PC-3 (cell line): ENCODE results near the gene BPIFB1. TPM values are rescaled to one million over a fixed set of nuclear protein-coding genes. Genes with fewer than 3 reads are reported as not detected.

Experiments
- ATAC-seq: fragments of 200-7000 bp; cut with Tn5 transposase; 2 replicates; pipeline ENCODE4 v1.9.1; 2020; ENCODE audit warnings: mild to moderate bottlenecking, moderate library complexity
- BruUV-seq: library from RNA; stranded (reverse); fragments of 400-500 nt; replicated peaks from 2 replicates; lab custom pipeline; 2021; lab: Mats Ljungman, UMichigan
- CTCF ChIA-PET: fragments of 300-600 bp; sonication (Branson Sonifier 250); formaldehyde crosslinking; loops from one replicate; lab custom pipeline; 2022; ENCODE audit warnings: antibody characterized with exemption; lab: Charles Lee
- POLR2A ChIA-PET: fragments of 300-600 bp; sonication (Branson Sonifier 250); formaldehyde crosslinking; loops from one replicate; lab custom pipeline; 2022; ENCODE audit warnings: antibody characterized with exemption; ENCODE audit not compliant: unreplicated experiment; lab: Charles Lee
- DNase-seq: peaks from one replicate; pipeline ENCODE4 v3.0.0-alpha.2; 2015
- H2AFZ ChIP-seq: fragments of 300-600 bp; sonication (generic); 2 replicates; pipeline ENCODE4 v1.6.0; 2016; ENCODE audit warnings: antibody characterized with exemption, low read length
- H3F3A ChIP-seq: fragments of 300-600 bp; sonication (generic); one replicate; pipeline ENCODE4 v1.6.0; 2017; ENCODE audit warnings: antibody characterized with exemption, low read length, control low read depth, mild to moderate bottlenecking; ENCODE audit not compliant: unreplicated experiment
- H3K27ac ChIP-seq: fragments of 300-600 bp; sonication (generic); 2 replicates; pipeline ENCODE4 v1.5.1; 2016; ENCODE audit warnings: mild to moderate bottlenecking, low read length
- H3K27me3 ChIP-seq: fragments of 300-600 bp; sonication (generic); 2 replicates; pipeline ENCODE4 v1.6.1; 2016; ENCODE audit warnings: low read length, mixed read lengths
- H3K36me3 ChIP-seq: fragments of 300-600 bp; sonication (generic); 2 replicates; pipeline ENCODE4 v1.6.1; 2016; ENCODE audit warnings: low read depth, mixed run types, low read length, mixed read lengths
- H3K4me1 ChIP-seq: fragments of 300-600 bp; sonication (generic); 2 replicates; pipeline ENCODE4 v1.5.1; 2016; ENCODE audit warnings: low read length; ENCODE audit not compliant: insufficient read depth
- H3K4me2 ChIP-seq: fragments of 300-600 bp; sonication (generic); 2 replicates; pipeline ENCODE4 v1.6.0; 2016; ENCODE audit warnings: low read length
- H3K4me3 ChIP-seq: fragments of 300-600 bp; sonication (generic); 2 replicates; pipeline ENCODE4 v1.5.1; 2016; ENCODE audit warnings: mild to moderate bottlenecking, low read length, mixed read lengths
- H3K79me2 ChIP-seq: fragments of 300-600 bp; sonication (generic); 2 replicates; pipeline ENCODE4 v1.6.1; 2017; ENCODE audit warnings: low read length, mixed read lengths
- H3K9ac ChIP-seq: fragments of 300-600 bp; sonication (generic); 2 replicates; pipeline ENCODE4 v1.6.0; 2016; ENCODE audit warnings: mild to moderate bottlenecking, low read length
- H3K9me2 ChIP-seq: fragments of 300-600 bp; sonication (generic); replicated peaks from 2 replicates; pipeline ENCODE4 v1.6.1; 2016; ENCODE audit warnings: mixed run types, low read length, mixed read lengths
- H3K9me3 ChIP-seq: fragments of 300-600 bp; sonication (generic); 2 replicates; pipeline ENCODE4 v1.6.1; 2016; ENCODE audit warnings: low read length, mixed read lengths
- H4K20me1 ChIP-seq: fragments of 300-600 bp; sonication (generic); 2 replicates; pipeline ENCODE4 v1.6.1; 2016; ENCODE audit warnings: low read length, mixed read lengths
- EZH2 ChIP-seq: fragments of 300-600 bp; sonication (generic); IDR thresholded peaks from one replicate; pipeline ENCODE4 v1.6.1; 2017; ENCODE audit warnings: antibody characterized with exemption, mild to moderate bottlenecking, low read length; ENCODE audit not compliant: unreplicated experiment
- EZH2phosphoT487 ChIP-seq: fragments of 300-600 bp; sonication (generic); IDR thresholded peaks from 2 replicates; pipeline ENCODE4 v1.6.1; 2018; ENCODE audit warnings: mild to moderate bottlenecking, antibody characterized with exemption, low read length, borderline replicate concordance
- intact Hi-C: fragments of 100-400 bp; cut with micrococcal nuclease; formaldehyde crosslinking; loops from 2 replicates; pipeline ENCODE4 v1.9.0; 2023
- total RNA-seq: library from RNA; depleted of rRNA; stranded (reverse); fragments of >200 nt; gene quantifications from 2 replicates; pipeline ENCODE4 v1.2.3, GENCODE V29; 2014
- TF ChIP-seq, protein P1 (sequence below): fragments of 300-600 bp; sonication (generic); conservative IDR thresholded peaks from 2 replicates; pipeline ENCODE4 v1.5.1; 2017; ENCODE audit warnings: antibody characterized with exemption, low read depth, mild to moderate bottlenecking, low read length

Gene BPIFB1
- total RNA-seq, 1 experiment from 2014 or later = not detected

DNA sequence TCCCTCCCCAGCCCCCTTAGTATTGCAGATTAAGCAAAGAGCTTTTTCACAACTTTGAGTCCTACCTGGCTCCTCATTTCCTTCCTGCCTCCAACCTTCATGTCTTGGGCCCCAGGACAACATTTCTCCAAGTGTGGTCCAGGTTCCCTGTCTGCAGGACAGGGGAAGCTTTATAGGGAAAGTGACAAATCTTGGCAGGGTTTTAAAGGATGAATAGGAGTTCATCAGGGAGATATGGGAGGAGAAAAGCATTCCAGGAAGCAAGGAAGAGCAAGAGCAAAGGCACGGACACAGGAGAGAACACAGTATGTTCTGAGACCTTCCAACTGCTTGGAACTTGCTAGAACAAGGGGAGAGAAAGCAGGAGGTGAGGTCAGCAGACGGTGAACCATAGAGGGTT lies 1.9 kb downstream of the BPIFB1 start:
- H2AFZ ChIP-seq = no peak overlapping the region
- no peaks in the 10 kb centered on the region for H3K36me3 ChIP-seq
- DNase-seq (no peak), ATAC-seq (no peak)
- CTCF ChIA-PET = no interaction called here
- H3K4me1 ChIP-seq = peaks cover 6% of the 10 kb centered on the region; the same call in 1 of the 2 replicates
- H3K4me3 ChIP-seq = no peak overlapping the region
- no peak overlapping the region for H3K9ac ChIP-seq
- TF ChIP-seq, protein P1, sequence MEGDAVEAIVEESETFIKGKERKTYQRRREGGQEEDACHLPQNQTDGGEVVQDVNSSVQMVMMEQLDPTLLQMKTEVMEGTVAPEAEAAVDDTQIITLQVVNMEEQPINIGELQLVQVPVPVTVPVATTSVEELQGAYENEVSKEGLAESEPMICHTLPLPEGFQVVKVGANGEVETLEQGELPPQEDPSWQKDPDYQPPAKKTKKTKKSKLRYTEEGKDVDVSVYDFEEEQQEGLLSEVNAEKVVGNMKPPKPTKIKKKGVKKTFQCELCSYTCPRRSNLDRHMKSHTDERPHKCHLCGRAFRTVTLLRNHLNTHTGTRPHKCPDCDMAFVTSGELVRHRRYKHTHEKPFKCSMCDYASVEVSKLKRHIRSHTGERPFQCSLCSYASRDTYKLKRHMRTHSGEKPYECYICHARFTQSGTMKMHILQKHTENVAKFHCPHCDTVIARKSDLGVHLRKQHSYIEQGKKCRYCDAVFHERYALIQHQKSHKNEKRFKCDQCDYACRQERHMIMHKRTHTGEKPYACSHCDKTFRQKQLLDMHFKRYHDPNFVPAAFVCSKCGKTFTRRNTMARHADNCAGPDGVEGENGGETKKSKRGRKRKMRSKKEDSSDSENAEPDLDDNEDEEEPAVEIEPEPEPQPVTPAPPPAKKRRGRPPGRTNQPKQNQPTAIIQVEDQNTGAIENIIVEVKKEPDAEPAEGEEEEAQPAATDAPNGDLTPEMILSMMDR = no peak
- TF ChIP-seq EZH2phosphoT487 = no peak
- no peak for TF ChIP-seq EZH2
- H3F3A ChIP-seq = no peaks in the 10 kb centered on the region
- BruUV-seq = no TSS peak
- intact Hi-C loops = no loop called here
- no peak overlapping the region for H3K4me2 ChIP-seq
- POLR2A ChIA-PET = no interaction called here
- H3K27ac ChIP-seq = no peak overlapping the region
- no peaks in the 10 kb centered on the region for H4K20me1 ChIP-seq
- peaks cover 33% of the 10 kb centered on the region; the same call in 1 of the 2 replicates for H3K27me3 ChIP-seq
- no peaks in the 10 kb centered on the region for H3K9me3 ChIP-seq
- no peaks in the 10 kb centered on the region for H3K79me2 ChIP-seq
- no peaks in the 10 kb centered on the region for H3K9me2 ChIP-seq

DNA sequence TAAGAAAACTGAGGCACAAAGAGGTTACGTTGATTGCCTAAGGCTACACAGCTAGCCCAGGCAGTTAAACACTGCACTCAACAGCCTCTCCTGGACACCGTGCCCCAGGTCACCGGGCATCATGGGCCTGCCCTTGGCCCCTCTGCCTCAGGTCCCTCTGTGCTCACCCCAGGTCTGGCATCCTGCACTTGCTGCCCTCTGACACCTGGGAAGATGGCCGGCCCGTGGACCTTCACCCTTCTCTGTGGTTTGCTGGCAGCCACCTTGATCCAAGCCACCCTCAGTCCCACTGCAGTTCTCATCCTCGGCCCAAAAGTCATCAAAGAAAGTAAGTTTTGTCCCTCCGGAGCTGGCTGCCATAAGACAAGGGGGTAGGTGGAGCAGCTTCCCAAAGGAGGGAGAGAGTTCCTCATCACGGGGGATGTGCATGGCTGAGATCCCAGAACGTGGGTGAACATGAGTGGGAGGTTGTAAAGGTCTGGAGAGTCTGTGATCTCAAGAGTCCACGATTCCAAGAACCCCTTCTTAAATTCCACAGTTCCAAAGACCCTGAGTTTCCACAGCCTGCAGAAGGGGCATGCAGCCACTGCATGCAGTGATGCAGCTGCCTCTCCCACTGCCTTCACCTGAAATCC lies 3.0 kb downstream of the BPIFB1 start:
- ChIA-PET POLR2A (no interaction called here), CTCF (no interaction called here)
- no peak for ATAC-seq
- Histone ChIP-seq H3K4me2 (no peak overlapping the region), H3K36me3 (no peaks in the 10 kb centered on the region), H3K27me3 (peaks cover 33% of the 10 kb centered on the region; the same call in 1 of the 2 replicates), H4K20me1 (no peaks in the 10 kb centered on the region), H2AFZ (no peak overlapping the region), H3K9ac (no peak overlapping the region), H3K79me2 (no peaks in the 10 kb centered on the region), H3K4me1 (peaks cover 6% of the 10 kb centered on the region; the same call in 1 of the 2 replicates), H3K9me2 (no peaks in the 10 kb centered on the region), H3K9me3 (no peaks in the 10 kb centered on the region), H3K27ac (no peak overlapping the region), H3F3A (no peaks in the 10 kb centered on the region), H3K4me3 (no peak overlapping the region)
- TF ChIP-seq, protein P1 = no peak
- TF ChIP-seq EZH2phosphoT487 = no peak
- TF ChIP-seq EZH2 = no peak
- BruUV-seq = no TSS peak
- DNase-seq = no peak
- intact Hi-C loops = no loop called here

DNA sequence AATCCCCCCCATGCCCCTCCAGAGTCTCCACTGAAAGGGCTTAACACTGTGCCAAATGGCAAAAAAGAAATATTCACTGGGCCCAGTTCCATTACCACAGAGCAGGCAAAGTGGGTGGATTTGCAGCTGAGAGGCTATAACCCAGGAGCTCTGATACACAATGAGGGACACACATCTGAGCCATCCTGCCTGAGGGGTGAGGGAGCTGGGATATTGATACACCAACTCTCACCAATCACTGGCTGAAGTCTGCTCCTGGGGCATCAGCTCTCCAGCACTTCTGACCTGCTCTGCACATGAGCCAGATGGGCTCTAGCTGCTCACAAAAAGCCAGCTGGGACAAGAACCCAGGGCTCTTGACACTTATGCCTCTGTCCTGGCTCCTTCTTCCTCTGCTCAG lies 4.9 kb downstream of the BPIFB1 start:
- POLR2A ChIA-PET = no interaction called here
- TF ChIP-seq EZH2phosphoT487 = no peak
- TF ChIP-seq EZH2 = no peak

More for the DNA sequence above, 4.9 kb downstream of the BPIFB1 start:
- no TSS peak for BruUV-seq
- H3K27me3 ChIP-seq = peaks cover 33% of the 10 kb centered on the region; the same call in 1 of the 2 replicates
- H3K79me2 ChIP-seq = no peaks in the 10 kb centered on the region
- CTCF ChIA-PET = no interaction called here
- H3K36me3 ChIP-seq = no peaks in the 10 kb centered on the region
- H3K4me2 ChIP-seq = no peak overlapping the region
- no peak overlapping the region for H3K27ac ChIP-seq
- ATAC-seq = no peak
- peaks cover 4% of the 10 kb centered on the region; the same call in 1 of the 2 replicates for H3K4me1 ChIP-seq
- H2AFZ ChIP-seq = no peak overlapping the region
- H3K4me3 ChIP-seq = no peak overlapping the region
- intact Hi-C loops = no loop called here
- H3K9ac ChIP-seq = no peak overlapping the region
- no peaks in the 10 kb centered on the region for H4K20me1 ChIP-seq
- H3K9me3 ChIP-seq = no peaks in the 10 kb centered on the region
- H3K9me2 ChIP-seq = no peaks in the 10 kb centered on the region
- H3F3A ChIP-seq = no peaks in the 10 kb centered on the region
- no peak for DNase-seq
